Measurements from ENCODE around the gene KBTBD4. TPM values are rescaled to one million over a fixed set of nuclear protein-coding genes. Genes with fewer than 3 reads are reported as not detected.
"Not testable (repeated sequence)": the region's sequence is repeated elsewhere in the genome, so short reads cannot be mapped to it uniquely, and the experiment has no call there.

The KBTBD4 gene
- total RNA-seq, 2 experiments from 2014 or later: 15.4 to 16.3 TPM

- POLR2A ChIA-PET: interaction anchor here (0.7 kb wide), 1 partner anchor 105 kb away, joined by 3 read pairs; no protein-coding TSS in a partner anchor
- DNase-seq (no peak), ATAC-seq (no peak)
- H3K27ac Mint-ChIP-seq: no peak overlapping the region
- no peak overlapping the region for H3K4me3 Mint-ChIP-seq
- CTCF ChIA-PET: interaction anchor here (1.0 kb wide), 1 partner anchor 42 kb away, joined by 3 read pairs; no protein-coding TSS in a partner anchor
- no peaks in the 10 kb centered on the region for H3K27me3 Mint-ChIP-seq
- no peaks in the 10 kb centered on the region for H3K9me3 Mint-ChIP-seq
- TF ChIP-seq, protein P1, sequence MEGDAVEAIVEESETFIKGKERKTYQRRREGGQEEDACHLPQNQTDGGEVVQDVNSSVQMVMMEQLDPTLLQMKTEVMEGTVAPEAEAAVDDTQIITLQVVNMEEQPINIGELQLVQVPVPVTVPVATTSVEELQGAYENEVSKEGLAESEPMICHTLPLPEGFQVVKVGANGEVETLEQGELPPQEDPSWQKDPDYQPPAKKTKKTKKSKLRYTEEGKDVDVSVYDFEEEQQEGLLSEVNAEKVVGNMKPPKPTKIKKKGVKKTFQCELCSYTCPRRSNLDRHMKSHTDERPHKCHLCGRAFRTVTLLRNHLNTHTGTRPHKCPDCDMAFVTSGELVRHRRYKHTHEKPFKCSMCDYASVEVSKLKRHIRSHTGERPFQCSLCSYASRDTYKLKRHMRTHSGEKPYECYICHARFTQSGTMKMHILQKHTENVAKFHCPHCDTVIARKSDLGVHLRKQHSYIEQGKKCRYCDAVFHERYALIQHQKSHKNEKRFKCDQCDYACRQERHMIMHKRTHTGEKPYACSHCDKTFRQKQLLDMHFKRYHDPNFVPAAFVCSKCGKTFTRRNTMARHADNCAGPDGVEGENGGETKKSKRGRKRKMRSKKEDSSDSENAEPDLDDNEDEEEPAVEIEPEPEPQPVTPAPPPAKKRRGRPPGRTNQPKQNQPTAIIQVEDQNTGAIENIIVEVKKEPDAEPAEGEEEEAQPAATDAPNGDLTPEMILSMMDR (IDR thresholded peaks at IDR 0.05): no peak
- peaks cover 11% of the 10 kb centered on the region for H3K4me1 Mint-ChIP-seq (ENCODE audit: low read depth)
- intact Hi-C loops (cut with micrococcal nuclease): no loop called here
- peaks cover 1% of the 10 kb centered on the region for H3K36me3 Mint-ChIP-seq (ENCODE audit: low read depth)
Observed at GRCh38 chr11:47558695-47559094, 20.1 kb downstream of the KBTBD4 start.

DNA sequence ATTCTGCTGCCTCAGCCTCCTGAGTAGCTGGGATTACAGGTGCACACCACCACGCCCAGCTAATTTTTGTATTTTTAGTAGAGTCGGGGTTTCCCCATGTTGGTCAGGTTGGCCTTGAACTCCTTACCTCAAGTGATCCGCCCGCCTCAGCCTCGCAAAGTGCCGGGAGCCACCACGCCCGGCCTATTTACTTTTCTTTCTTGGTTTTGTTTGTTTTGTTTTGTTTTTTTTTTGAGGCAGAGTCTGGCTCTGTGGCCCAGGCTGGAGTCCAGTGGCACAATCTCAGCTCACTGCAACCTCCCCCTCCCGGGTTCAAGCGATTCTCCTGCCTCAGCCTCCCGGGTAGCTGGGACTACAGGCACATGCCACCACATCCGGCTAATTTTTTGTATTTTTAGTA, 21.8 kb downstream of the KBTBD4 start:
- H3K27ac Mint-ChIP-seq; H3K9me3 Mint-ChIP-seq; H3K4me1 Mint-ChIP-seq (ENCODE audit: low read depth); intact Hi-C loops (cut with micrococcal nuclease); ATAC-seq; H3K36me3 Mint-ChIP-seq (ENCODE audit: low read depth); H3K4me3 Mint-ChIP-seq; H3K27me3 Mint-ChIP-seq; DNase-seq: not testable (repeated sequence)
- ChIA-PET CTCF (interaction anchor here (1.3 kb wide), 1 partner anchor 9 kb away, joined by 3 read pairs; no protein-coding TSS in a partner anchor), POLR2A (interaction anchor here (1.4 kb wide), 1 partner anchor 9 kb away, joined by 3 read pairs; no protein-coding TSS in a partner anchor)

DNA sequence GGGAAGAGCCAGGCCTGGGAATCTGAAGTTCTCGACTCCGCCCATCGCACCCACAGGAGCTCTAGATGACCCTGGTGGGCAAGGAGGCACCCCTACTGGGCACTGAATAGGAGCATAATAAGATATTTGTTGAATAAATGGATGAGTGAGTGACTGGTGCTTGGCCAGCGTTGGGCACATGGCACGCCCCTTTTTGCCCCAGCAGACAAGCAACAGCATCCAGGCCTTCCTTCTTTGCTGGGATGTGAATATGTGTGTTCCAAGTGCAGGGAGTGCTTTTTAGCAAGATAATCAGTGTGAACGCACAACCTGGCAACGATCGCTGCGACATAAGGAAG, 25.4 kb downstream of the KBTBD4 start:
- Mint-ChIP-seq H3K27me3 (no peaks in the 10 kb centered on the region), H3K4me1 (ENCODE audit: low read depth) (peaks cover 33% of the 10 kb centered on the region), H3K36me3 (ENCODE audit: low read depth) (peaks cover 30% of the 10 kb centered on the region), H3K9me3 (no peaks in the 10 kb centered on the region), H3K4me3 (peak overlapping the region; percentile 92), H3K27ac (peak overlapping the region; percentile 46)
- CTCF ChIA-PET: interaction anchor here (0.6 to 4.4 kb wide), 18 partner anchors 9 to 300 kb away, joined by 3 to 44 read pairs (median 4); partner anchors contain the start of genes KBTBD4 and PTPMT1
- POLR2A ChIA-PET: interaction anchor here (0.5 to 3.6 kb wide), 6 partner anchors 12 to 964 kb away, joined by 3 to 29 read pairs (median 4); partner anchors contain the start of genes AGBL2, KBTBD4, NDUFS3 and PTPMT1
- TF ChIP-seq, protein P1 (IDR thresholded peaks at IDR 0.05): peak; percentile 79
- intact Hi-C loops (cut with micrococcal nuclease): loop anchor here (5.0 kb wide), 1 partner anchor 36 kb away; no protein-coding TSS in a partner anchor
- DNase-seq: no peak
- ATAC-seq: peak; percentile 29

GRCh38 chr11:47552566-47553405, 26.0 kb downstream of the KBTBD4 start, which contains the start of gene CELF1:
TSS of gene CELF1 (minus strand) at chr11:47553132. CDS start at chr11:47499523, 53,609 bp downstream.
- ChIA-PET POLR2A (interaction anchor here (0.5 to 3.6 kb wide), 17 partner anchors 10 to 964 kb away, joined by 3 to 29 read pairs (median 4); partner anchors contain the start of genes AGBL2, KBTBD4, NDUFS3 and PTPMT1), CTCF (interaction anchor here (0.6 to 4.4 kb wide), 26 partner anchors 9 to 300 kb away, joined by 3 to 44 read pairs (median 4); partner anchors contain the start of genes KBTBD4, NDUFS3 and PTPMT1)
- peaks cover 33% of the 10 kb centered on the region for H3K36me3 Mint-ChIP-seq (ENCODE audit: low read depth)
- DNase-seq (peak; percentile 94), ATAC-seq (peak; percentile 96)
- H3K27ac Mint-ChIP-seq: peak within 1 kb of the TSS; percentile 92
- no peaks in the 10 kb centered on the region for H3K27me3 Mint-ChIP-seq
- H3K9me3 Mint-ChIP-seq: no peaks in the 10 kb centered on the region
- TF ChIP-seq, protein P1 (IDR thresholded peaks at IDR 0.05): peak; percentile 99
- intact Hi-C loops (cut with micrococcal nuclease): loop anchor here (5.0 kb wide), 1 partner anchor 35 kb away; no protein-coding TSS in a partner anchor
- peak within 1 kb of the TSS; percentile 92 for H3K4me3 Mint-ChIP-seq
- peaks cover 39% of the 10 kb centered on the region for H3K4me1 Mint-ChIP-seq (ENCODE audit: low read depth)

DNA sequence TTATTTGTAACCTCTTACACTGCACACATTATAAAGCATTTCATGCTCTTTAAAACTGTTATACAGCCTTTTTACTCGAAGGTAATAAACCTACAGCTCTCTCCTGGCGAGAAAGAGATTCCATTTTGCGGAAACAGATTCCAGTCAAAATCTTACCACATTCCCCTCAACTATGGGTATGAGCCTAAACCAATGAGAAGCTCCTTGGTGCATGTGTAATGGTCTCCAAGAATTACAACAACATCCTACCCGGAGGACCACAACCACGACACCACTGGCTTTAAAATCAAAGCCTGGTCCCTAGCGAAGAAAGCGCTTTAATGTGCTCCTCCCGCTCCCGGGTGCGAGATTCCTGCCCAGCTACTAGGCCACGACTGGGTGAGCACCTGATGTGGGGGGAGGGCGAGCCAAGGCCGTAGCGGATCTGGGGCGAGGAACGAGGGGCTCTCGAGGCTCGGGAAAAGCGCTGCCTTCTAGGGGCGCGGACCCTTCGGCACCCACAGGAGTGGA, 26.7 kb downstream of the KBTBD4 start:
- Mint-ChIP-seq H3K4me3 (peak overlapping the region; percentile 92), H3K4me1 (ENCODE audit: low read depth) (peaks cover 43% of the 10 kb centered on the region), H3K9me3 (no peaks in the 10 kb centered on the region), H3K36me3 (ENCODE audit: low read depth) (peaks cover 37% of the 10 kb centered on the region), H3K27me3 (no peaks in the 10 kb centered on the region), H3K27ac (peak overlapping the region; percentile 92)
- DNase-seq (peak; percentile 46), ATAC-seq (no peak)
- ChIA-PET CTCF (interaction anchor here (0.8 to 4.4 kb wide), 11 partner anchors 12 to 98 kb away, joined by 3 to 44 read pairs (median 4); partner anchors contain the start of genes KBTBD4, NDUFS3 and PTPMT1), POLR2A (interaction anchor here (0.5 to 3.6 kb wide), 19 partner anchors 9 to 537 kb away, joined by 3 to 29 read pairs (median 5); partner anchors contain the start of genes FAM180B, KBTBD4, NDUFS3 and PTPMT1)
- intact Hi-C loops (cut with micrococcal nuclease): loop anchor here (5.0 kb wide), 1 partner anchor 35 kb away; no protein-coding TSS in a partner anchor
- TF ChIP-seq, protein P1 (IDR thresholded peaks at IDR 0.05): no peak

Data from activated CD8-positive, alpha-beta T cell treated with anti-CD3 and anti-CD28 coated beads for 36 hours (primary cell).